NCI-H187 treated with DMSO at 0.1 percent for 48 hours (cell line): ENCODE data around the gene MOB1B.
"Not testable (repeated sequence)": the region's sequence is repeated elsewhere in the genome, so short reads cannot be mapped to it uniquely, and the experiment has no call there.

ENCODE experiments used
- DNase-seq: peaks from one replicate; lab custom pipeline; 2025; lab: John Stamatoyannopoulos, UW

Gene MOB1B

DNA sequence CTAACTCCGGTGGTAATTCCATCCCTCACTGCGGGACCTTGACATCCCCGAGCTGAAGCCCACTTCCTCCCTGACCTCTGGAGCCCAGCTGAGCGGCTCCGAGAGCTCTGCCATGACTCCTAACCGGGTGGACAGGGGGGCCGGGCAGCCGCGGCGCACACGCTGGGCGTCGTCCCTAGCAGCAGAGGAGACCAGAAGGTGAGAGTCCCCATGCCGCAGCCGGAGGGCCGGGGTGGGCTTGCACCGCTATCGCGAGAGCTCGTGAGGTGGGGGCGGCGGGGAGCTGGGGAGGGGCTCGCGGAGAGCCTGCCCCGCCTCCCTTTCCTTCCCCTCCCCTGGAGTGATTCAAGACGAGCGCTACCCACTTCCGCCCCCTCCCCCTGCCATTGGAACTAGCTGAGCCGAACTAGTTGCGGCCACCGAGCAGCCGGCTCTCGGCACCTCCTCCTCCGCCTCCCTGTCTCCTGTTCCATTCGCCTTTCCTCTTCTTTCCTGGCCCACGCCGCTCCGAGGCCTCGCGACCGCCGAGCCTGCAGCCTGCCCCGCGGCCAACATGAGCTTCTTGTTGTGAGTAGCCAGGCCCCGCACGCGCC lies at the start of gene MOB1B:
TSS of gene MOB1B (plus strand) at position 386 of the 593 bp plus-strand sequence. CDS start at position 554, 168 bp downstream.
- DNase-seq = peak; percentile 63

DNA sequence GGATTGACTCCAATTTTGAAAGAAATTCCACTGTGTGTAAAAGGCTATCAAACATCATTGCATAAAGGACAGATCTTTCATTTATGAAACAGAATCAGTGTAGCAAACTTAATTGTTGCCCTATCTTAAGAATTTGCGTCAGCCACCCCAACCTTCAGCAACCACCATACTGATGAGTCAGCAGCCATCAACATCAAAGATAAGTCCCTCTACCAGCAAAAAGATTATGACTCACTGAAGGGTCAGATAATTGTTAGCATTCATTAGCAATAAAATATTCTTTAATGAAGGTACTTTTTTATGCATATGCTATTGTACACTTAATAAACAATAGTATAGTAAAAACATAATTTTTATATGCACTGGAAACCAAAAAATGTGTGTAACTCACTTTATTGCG lies 46.7 kb upstream of the MOB1B start:
- DNase-seq = no peak

DNA sequence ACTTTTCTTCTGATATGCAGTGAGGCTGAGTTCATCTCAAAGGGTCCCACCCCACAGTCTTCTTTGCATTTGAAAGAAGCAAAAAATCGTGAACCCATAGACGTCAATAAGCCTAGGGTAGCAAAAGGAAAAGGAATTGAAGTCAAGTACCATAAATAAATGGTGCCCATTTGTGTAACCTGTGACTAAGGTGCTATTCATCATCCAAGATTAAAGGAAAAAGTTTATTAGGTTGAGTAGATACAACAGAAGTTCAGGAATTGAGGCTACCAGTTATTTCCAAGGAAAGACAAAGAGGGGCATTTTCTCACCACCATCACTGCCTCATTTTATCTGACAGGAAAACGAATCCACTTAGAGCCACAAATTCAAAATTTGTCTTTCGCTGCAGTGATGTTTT lies 43.7 kb upstream of the MOB1B start:
- no peak for DNase-seq

DNA sequence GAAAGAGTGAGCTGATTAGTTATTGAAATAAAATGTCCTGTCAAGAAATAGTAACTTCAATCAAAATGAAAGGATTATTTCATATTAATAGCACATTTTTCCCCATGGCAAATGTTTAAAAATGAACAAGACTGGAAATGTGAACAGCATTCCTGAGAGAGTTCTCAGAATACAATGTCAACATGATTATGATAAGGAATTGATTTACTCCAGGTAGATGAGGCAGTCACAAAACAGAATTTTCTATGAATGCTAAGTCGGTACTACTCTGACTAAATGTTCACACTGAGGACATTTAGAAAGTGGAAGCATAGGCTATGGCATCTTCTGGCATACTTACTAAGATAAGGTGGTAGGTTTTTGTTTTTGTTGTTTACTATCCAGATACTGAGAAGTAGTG lies 43.1 kb upstream of the MOB1B start:
- DNase-seq = no peak

DNA sequence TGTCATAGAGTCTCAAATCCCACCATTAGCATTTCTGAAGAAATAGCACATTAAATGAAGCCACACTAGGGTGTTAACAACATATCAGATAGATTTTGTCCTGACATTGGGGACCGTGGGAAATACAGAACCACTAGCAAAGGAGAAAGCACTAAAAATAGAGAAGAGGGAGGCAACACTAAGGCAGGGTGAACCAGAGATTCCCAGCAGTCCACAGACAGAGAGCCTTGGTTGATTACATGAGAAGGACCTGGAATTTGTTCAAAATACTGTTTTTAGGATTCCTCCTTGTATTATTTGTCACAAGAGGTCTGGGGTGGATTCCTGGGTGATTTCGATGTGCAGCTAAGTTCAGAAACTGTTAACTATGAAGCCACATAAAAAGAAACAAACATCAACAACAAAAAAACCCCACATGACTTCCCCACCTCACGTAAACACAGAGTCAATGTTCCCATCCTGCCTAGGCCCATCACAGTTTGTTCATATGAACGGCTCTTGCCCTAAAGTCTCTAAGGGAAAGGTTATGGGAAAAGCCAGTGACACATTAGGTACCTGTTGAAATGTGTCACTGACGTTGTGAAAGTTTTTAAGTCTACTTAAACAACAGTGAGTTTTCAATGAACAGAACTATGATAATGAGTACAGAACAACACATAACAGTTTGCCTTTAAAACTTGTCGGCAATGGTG lies 38.9 kb upstream of the MOB1B start:
- no peak for DNase-seq

DNA sequence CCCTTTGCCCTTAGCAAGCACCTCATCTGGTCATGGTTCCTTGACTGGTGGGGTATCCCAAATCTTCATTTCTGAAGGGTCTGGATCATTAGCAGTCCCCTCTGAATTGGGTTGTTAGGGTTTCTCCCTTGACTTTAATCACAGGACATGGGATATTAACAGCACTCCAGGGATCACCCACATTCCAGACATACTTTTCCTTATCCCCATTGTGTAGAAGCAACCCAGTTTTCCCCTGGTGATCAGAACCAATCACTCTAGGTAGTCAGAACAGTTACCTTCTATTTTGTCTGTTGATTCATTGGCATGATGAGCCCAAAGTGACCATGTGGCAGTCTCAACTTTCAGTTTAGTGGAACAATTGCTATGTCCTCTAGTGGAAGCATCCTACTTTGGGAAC lies 33.4 kb upstream of the MOB1B start:
- no peak for DNase-seq

DNA sequence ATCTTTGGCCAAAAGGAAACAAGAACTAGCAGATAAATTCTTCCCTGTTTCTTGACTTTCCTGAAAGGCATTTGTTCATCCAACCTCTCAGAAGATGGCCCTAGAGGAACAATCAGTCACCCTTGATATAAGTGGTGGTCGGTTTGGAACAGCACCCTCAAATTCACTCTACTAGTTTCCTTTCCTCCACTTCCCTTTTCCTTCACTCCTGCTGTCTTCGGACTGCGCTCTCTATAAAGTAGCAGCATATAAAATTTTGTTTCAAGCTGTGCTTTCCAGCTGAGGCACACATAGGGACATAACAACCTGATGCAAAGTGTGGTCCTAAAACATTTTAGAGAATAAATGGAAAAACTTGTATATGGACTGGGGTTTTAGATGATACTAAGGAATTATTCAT lies 29.0 kb upstream of the MOB1B start:
- no peak for DNase-seq

DNA sequence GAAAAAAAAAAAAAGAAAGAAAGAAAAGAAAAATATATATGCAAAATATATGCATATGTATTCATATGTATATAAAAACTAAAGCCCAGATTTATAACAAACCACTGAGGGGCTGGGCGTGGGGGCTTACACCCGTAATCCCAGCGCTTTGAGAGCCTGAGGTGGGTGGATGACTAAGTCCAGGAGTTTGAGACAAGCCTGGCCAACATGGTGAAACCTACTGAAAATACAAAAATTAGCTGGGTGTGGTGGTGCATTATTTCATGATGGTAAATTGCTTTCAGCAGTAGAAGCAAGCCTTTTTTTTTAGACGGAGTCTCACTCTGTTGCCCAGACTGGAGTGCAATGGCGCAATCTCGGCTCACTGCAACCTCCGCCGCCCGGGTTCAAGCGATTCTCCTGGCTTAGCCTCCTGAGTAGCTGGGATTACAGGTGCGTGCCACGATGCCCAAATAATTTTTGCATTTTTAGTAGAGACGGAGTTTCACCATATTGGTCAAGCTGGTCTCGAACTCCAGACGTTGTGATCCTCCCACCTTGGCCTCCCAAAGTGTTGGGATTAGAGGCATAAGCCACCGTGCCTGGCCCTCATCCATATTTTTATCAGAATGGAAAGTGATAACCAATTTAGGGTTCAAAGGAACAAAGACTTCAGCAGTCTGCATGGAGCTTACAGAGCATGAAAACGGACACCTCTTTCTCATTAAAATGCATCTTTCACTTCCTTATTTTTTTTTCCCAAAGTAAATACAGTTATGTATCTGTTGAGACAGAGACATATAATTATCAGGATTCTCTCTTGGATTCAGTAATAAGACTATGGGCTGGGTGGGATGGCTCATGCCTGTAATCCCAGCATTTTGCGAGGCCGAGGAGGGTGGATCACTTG lies 27.7 kb upstream of the MOB1B start:
- DNase-seq = no peak

DNA sequence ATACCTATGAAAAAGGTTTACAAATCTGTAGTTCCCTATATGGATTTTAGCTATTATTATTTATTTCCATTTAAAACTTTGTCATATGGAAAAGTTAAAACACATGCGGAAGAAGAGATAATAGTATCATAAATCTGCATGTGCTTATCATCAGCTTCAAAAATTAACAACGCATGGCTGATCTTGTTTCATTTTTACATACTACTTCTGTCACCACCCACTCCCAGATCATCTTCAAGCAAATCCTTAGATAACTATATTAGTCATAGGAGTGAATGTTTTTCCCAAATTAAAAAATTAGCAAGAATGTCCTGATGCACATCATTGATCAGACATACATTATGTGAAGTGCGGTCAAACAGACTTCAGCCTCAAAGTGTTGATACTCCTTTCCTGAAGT lies 24.6 kb upstream of the MOB1B start:
- DNase-seq = no peak

DNA sequence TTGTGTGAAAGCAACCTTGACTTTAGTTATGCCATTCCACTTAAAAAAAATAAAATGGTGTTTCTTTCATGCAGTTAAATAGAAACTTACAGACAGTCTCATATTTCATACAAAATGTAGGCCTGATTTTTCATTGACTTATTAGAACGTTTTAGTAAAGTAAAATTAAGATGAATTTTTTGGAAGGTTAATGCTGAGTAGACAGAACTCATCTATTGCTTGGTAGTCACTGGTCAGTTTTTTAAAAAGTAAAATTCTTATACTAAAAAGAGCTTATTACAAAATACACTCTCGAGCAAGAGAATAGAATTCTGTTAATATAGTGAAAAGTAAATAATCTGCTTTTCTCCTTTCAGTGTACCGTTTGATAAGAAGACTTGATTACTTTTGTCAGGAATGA lies 21.4 kb upstream of the MOB1B start:
- DNase-seq = no peak

DNA sequence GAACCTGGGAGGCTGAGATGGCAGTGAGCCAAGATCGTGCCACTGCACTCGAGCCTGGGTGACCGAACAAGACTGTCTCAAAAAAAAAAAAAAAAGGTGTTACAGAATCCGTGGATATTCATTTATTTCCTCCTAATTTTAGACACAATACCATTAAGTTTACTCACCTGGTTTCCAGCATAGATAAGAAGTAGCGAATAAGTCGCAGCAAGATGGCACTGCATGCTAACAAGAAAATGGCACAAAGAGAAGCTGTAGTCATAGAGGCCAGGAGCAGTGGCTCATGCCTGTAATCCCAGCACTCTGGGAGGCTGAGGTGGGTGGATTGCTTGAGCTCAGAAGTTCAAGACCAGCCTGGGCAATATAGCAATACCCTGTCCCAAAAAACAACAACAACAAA lies 17.0 kb upstream of the MOB1B start:
- no peak for DNase-seq

DNA sequence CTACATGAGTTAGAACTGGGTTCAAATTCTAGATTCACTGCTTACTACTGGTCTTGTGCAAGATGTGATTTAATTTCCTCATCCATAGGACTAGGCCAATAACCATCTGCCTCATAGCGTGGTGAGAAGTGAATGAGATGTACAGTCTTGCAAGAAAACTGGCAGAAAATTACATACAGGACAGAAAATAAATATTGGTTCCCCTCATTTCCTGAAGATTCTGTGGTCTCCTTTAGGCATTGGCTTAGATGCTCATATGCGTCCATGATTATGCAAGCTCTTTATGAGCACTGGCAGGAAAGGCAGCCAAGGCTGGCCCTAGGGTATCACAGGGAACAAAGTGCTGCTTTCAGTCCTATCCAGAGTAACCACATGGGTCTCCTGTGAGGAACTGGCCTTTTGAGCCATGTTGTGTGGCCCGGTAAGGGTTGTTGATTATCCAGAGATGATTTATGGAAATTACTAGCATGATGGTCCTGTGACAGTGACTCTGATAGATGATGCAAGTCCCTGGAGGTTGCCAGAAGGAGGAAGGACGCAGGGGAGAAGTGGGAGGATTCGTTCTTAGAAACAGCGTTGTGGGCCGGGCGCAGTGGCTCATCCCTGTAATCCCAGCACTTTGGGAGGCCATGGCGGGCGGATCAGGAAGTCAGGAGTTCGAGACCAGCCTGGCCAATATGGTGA lies 9.9 kb upstream of the MOB1B start:
- no peak for DNase-seq

DNA sequence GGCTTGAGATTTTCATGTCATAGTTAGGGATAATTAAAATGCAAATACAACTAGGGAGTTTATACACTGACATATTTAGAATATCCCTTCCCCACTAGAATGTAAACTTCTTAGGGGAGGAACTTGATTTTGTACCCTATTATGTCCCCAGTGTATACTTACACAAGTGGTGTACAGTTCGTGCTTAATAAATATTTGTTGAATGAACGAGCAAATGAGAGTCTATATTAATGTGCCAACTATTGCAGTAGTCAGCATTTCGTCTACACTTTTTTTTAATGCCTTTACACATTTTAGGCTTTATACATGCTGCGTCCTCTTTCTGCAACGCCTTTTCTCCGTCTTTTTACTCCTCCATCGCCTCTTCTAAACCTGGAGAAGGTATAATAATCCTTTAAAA lies 8.4 kb upstream of the MOB1B start:
- DNase-seq = no peak

DNA sequence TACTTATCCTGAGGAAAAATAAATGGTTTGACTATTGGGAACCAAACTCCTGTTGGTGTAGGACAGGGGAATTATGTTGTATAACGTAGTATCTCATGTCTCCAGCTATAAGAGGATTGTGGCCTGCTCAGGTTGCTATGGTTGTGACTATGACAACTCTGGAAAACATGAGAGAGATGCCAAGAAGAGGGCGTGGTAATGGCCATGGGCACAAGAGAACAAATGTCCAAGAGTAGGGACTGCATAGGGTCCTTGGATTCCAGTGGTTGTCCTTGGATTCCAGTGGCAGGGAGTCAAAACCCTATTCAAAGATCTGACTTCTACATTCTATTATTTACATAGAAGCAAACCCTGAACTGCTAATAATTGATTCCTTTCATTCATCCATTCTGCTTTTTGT lies 6.8 kb upstream of the MOB1B start:
- no peak for DNase-seq

DNA sequence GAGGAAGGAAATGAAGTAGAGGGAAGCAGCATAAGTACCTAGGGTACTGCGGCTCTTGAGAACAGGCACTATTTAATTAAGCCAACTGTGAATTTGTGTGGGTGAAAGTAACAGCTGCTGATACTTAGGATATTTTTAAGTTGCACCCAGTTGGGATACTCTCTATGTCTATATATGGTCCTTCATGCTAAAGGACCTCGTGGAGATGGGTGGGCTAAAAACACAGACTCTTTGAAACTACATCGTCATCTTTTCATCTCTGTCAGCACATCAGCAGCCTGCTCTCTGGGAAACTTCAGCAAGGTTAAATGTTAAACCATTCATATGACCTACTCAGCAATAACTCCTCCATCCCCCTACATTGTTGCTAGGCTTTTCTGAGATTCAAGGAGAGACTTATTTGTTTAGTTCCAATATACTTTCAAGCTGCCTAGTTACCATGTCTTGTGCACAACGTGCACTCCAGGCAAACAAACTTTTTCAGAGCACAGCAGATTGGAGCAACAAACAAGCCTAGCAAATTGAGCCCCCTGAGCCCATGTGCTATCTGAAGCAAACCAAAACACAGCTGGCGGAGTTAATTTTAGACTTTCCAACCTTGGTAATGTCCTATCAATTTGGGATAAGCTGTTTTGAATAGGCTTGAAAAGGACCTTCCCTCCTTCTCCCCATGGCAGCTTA lies 6.2 kb upstream of the MOB1B start:
- DNase-seq = no peak

DNA sequence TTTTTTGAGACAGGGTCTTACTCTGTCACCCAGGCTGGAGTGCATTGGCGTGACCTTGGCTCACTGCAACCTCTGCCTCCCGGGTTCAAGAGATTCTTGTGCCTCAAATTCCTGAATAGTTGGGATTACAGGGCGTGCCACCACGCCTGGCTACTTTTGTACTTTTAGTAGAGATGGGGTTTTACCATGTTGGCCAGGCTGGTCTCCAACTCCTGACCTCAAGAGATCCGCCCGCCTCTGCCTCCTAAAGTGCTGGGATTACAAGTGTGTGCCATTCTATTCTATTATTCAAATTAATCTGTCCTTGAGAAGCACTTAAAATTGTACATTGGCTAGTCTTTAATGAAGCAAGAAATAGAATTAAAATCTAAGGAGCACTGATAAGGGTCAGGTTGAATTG lies 3.6 kb upstream of the MOB1B start:
- not testable (repeated sequence) for DNase-seq

DNA sequence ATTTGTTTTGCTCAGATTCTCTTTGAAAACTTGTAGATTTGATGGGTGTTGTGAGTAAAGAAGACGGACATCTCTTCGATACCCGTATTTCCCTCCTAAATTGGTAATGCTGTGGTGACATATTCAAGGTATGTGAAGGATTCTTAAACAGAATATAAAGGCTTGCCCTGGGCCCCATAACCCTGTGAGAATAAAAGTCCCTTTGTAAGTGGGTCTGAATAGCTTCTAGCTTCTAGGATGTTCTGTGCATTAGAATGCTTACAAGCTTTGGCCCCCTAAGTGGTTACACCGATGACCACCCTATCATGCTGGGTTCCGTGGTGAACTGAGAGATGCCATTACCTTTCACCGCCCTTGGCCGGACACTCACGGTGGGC lies 574 bp upstream of the MOB1B start:
- no peak for DNase-seq

DNA sequence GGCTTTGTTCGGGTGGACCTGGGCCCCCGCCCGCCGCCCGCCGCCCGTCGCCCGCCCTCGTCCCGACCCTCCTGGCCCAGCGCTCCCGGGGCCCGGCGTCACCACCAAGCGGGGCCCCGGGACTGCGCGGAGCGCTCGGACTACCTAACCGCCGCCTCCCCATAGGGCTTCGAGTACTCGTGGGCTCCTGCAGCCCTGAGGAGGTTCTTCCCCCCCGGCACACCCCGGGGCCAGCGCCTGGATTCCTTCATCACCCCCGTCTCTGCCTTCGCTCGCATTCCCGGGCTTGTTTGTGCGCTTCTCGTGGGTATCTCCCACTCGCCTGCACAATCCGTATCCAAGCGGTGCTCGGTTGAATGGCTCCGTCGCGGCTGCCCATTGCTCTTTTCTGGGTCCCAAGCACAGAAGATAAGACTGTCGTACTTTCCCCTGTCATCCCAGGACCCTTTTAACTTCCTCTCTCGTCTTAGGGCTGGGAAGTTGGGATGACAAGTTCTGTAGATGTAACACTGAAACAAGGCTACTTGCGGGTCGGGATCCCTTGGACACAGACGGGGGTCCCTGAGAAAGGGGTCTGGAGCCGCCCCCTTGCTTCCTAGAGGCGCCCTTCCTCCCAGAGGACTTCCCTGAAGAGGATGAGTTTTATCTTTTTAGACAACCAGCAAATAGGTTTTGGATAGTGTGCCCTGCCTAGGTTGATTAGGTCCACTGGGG lies 565 bp downstream of the MOB1B start:
- no peak for DNase-seq

DNA sequence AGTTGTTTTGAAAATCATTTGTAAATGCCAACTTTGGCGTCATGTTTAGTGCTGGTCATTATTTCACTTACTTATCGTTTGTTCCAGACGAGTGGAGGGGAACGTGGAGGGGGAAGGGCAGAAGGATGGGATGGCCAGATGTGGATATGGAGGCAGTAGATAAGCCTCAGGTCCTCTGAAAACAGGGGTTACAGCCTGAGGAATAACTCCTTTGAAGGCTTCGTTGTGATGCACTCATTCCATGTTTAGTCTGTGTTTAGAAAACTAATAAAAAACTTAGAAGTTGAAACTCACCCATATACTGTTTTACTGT lies 1.1 kb downstream of the MOB1B start:
- DNase-seq = no peak

DNA sequence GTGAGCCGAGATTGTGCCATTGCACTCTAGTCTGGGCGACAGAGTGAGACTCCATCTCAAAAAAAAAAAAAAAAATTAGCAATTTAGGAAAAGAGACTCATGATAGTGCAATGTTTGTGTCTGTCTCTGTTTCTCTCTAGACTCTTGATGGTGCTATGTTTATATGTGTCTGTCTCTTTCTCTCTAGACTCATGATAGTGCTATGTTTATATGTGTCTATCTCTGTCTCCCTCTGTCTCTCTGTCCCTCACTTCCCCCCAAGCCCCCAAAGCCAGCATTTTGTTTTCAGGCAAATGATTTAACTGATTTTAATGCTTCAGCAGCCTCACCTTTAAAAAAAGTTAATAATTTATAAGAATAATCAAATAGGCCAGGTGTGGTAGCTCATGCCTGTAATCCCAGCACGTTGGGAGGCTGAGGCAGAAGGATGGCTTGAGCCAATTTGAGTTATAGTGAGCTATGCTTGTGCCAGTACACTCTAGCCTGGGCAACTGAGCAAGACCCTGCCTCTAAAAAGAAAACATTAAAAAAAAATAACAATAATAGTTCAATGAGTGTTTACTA lies 6.9 kb downstream of the MOB1B start:
- DNase-seq = no peak

DNA sequence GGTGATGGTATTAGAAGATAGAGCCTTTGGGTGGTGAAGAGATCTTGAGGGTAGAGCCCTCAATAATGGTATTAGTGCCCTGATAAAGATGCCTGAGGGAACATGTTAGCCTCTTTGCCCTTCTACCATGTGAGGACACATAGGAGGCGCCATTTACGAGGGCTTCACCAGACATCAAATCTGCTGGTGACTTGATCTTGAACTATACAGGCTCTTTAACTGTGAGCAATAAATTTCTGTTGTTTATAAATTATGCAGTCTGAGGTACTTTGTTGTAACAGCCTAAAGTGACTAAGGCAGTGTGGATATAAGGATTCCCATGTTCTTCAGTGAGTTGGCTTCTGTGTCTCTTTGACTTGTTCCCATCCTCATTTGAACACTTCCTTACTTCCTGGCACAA lies 11.8 kb downstream of the MOB1B start:
- DNase-seq = no peak
